NB4 (cell line): ENCODE results near the gene ARID1B.

ENCODE experiments used
- MAX ChIP-seq: IDR thresholded peaks from 2 replicates; pipeline ENCODE4 v1.6.1; 2011; ENCODE audit warnings: low read depth, low read length
- MYC ChIP-seq: IDR thresholded peaks from 2 replicates; pipeline ENCODE4 v1.6.1; 2011; ENCODE audit warnings: low read depth, low read length
- POLR2A ChIP-seq: IDR thresholded peaks from 2 replicates; pipeline ENCODE4 v1.6.1; 2011; ENCODE audit warnings: mild to moderate bottlenecking; ENCODE audit not compliant: insufficient read length; ENCODE audit errors: extremely low read depth
- TF ChIP-seq, protein P1 (sequence below): IDR thresholded peaks from one replicate; pipeline ENCODE4 v1.5.1; 2012; ENCODE audit warnings: low read depth, low read length

GRCh38 chr6:157113389-157113788 is 336.2 kb downstream of the ARID1B start:
- TF ChIP-seq MYC (no peak), POLR2A (no peak), MAX (no peak)
- TF ChIP-seq, protein P1, sequence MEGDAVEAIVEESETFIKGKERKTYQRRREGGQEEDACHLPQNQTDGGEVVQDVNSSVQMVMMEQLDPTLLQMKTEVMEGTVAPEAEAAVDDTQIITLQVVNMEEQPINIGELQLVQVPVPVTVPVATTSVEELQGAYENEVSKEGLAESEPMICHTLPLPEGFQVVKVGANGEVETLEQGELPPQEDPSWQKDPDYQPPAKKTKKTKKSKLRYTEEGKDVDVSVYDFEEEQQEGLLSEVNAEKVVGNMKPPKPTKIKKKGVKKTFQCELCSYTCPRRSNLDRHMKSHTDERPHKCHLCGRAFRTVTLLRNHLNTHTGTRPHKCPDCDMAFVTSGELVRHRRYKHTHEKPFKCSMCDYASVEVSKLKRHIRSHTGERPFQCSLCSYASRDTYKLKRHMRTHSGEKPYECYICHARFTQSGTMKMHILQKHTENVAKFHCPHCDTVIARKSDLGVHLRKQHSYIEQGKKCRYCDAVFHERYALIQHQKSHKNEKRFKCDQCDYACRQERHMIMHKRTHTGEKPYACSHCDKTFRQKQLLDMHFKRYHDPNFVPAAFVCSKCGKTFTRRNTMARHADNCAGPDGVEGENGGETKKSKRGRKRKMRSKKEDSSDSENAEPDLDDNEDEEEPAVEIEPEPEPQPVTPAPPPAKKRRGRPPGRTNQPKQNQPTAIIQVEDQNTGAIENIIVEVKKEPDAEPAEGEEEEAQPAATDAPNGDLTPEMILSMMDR = no peak
